ENCODE measurements around the gene FERMT2.

- no peak for TF ChIP-seq CTCF (IDR thresholded peaks at IDR 0.05)
- TF ChIP-seq EZH2 (IDR thresholded peaks at IDR 0.05; ENCODE audit: borderline replicate concordance, insufficient read depth, low read depth, low read length, poor library complexity, severe bottlenecking), result no peak
Observed at GRCh38 chr14:52833891-52834290, 117.0 kb downstream of the FERMT2 start.

Measured in B cell (primary cell).